Stimulated activated CD4-positive, alpha-beta T cell treated with anti-CD3 and anti-CD28 coated beads, TNF-alpha, amount 100 ng/mL, for 24 hours (primary cell): ENCODE data around the gene CCNDBP1.

ENCODE experiments used
- DNase-seq, 3 experiments: peaks; one replicate each; pipeline ENCODE4 v3.0.0-alpha.2; 2020; ENCODE audit warnings: low read depth in 3 of 3

CCNDBP1 gene

DNA sequence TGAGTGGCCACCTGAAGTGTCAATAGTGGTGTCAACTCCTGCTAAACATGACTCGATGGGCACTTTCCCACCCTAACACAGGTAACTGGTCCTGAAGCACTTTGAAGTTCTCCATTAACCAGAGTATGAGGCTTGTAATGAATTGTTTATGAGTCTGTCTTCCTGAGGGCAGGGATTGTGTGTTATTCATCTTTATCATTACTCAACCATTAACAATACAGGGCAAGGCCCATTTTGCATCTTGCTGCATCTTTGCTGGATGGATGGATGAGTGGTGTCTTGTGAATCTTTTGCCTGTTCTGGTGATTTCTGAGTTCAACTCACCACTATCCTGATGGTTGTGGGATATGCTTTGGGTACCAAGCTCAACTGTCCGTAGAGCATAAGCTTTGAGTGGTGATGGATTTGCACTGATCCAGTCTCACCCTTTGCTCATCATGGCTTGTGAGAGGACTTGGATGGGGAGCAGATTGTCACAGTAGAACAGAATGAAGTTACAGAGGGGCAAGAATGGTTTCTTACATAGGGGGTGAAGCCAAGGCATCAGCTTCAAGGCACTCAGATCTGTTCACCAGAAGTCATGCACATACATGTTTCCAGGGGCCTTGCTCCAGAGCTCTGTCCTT is 57.9 kb downstream of the CCNDBP1 start:
- no peak for DNase-seq

DNA sequence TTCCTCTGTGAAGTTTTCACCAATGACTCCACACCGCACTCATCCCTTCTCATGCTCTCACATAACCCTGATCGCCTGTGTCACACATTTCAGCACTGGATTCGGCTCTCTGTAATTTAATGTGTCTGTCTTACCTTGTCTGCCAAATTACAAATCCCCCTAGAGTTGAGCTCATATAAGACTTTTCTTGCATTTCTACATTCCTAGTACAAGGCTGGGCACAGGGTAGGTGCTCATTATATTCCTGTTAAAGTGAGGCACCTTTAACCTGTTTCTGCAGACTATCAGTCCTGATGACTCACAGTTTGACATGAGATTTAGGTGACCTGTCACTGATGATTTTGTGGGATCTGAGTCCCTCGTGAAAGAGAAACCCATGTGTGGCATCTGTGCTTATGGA is 58.9 kb downstream of the CCNDBP1 start:
- no peak for DNase-seq

DNA sequence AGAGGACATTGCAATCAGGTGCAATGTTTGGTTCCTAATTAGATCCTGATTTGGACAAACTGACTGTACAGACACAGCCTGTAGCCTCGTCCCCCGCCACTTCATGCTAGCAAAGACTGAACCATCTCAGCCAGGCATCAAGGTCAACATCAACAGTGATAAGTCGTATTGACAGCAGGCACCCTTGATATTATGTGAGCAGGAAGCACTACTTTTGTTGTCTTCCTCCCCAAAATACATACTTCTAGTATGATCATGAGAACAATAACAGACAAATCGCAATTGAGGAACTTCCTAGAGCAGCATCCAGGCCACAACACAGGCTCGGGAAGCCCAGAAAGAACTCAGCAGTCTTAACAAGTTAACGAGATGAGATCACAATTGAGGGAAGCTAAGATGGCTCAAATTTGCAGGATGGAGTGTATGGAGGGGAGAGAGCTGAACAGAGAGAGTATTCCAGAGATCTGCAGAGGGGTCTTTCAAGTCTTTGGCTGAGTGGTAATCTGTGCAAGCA is 61.1 kb downstream of the CCNDBP1 start:
- no peak for DNase-seq
